Gastrocnemius medialis (tissue), 4 donors: ENCODE measurements around the gene CFAP65. TPM values are rescaled to one million over a fixed set of nuclear protein-coding genes. Genes with fewer than 3 reads are reported as not detected.

ENCODE experiments used
- ATAC-seq, 2 donors: fragments of 150-250 bp; one replicate each; pipeline ENCODE4 v1.9.1; 2016
- DNase-seq, 2 donors: peaks; one replicate each; pipeline ENCODE4 v3.0.0-alpha.2; 2019
- H3K27ac ChIP-seq, 4 donors: fragments of 200-600 bp; sonication (generic); 1 replicate in 1 of 4; 2 replicates in 3 of 4; pipeline ENCODE4 v1.5.1; 2016 to 2018; ENCODE audit warnings: mild to moderate bottlenecking in 2 of 4, moderate library complexity in 1 of 4
- H3K27me3 ChIP-seq, 3 donors: fragments of 200-600 bp; sonication (generic) in 2 of 3; 1 replicate in 1 of 3; 2 replicates in 2 of 3; pipeline versions ENCODE4 v1.5.1 to v1.6.0; 2016 to 2019; ENCODE audit warnings: mild to moderate bottlenecking in 1 of 3, moderate library complexity in 1 of 3
- H3K36me3 ChIP-seq, 2 donors: fragments of 200-600 bp; sonication (generic) in 1 of 2; one replicate each; pipeline ENCODE4 v1.5.1; 2017 to 2018
- H3K4me1 ChIP-seq, 2 donors: fragments of 200-600 bp; sonication (generic) in 1 of 2; one replicate each; pipeline ENCODE4 v1.5.1; 2016 to 2017; ENCODE audit warnings: mild to moderate bottlenecking in 2 of 2
- H3K4me3 ChIP-seq, 4 donors: fragments of 200-600 bp; sonication (generic) in 3 of 4; 1 replicate in 1 of 4; 2 replicates in 3 of 4; pipeline ENCODE4 v1.5.1; 2016 to 2019; ENCODE audit warnings: mild to moderate bottlenecking in 2 of 4
- H3K9me3 ChIP-seq, 3 donors: fragments of 200-600 bp; sonication (generic) in 2 of 3; 1 replicate in 1 of 3; 2 replicates in 2 of 3; pipeline ENCODE4 v1.5.1; 2016 to 2019
- CTCF ChIP-seq, 5 experiments: fragments of 450-650 bp in 3 of 5; fragments of 200-600 bp in 2 of 5; sonication (generic) in 2 of 5; IDR thresholded peaks in 4 of 5; conservative IDR thresholded peaks in 1 of 5; 1 replicate in 4 of 5; 2 replicates in 1 of 5; pipeline ENCODE4 v1.5.1; 2016 to 2019; ENCODE audit warnings: antibody characterized with exemption in 5 of 5, mild to moderate bottlenecking in 3 of 5, moderate library complexity in 3 of 5
- POLR2A ChIP-seq, 2 donors: fragments of 450-650 bp; IDR thresholded peaks; one replicate each; pipeline ENCODE4 v1.6.1; 2017; ENCODE audit warnings: antibody characterized with exemption in 2 of 2, mild to moderate bottlenecking in 2 of 2, moderate library complexity in 2 of 2
- in situ Hi-C, 4 donors: fragments of 200-750 bp; cut with MboI; loops; one replicate each; pipeline versions ENCODE4 v1.15.0 to v1.8.0; 2017; ENCODE audit warnings: low sequenced_read_pairs in 4 of 4
- intact Hi-C: fragments of 100-400 bp; cut with DNase I; formaldehyde crosslinking; loops from one replicate; pipeline ENCODE4 v1.15.1; 2023; ENCODE audit warnings: low total_unique reads
- total RNA-seq, 4 donors: library from RNA; depleted of rRNA; stranded (reverse); fragments of >200 nt; gene quantifications; one replicate each; pipeline versions ENCODE4 v1.1.0 to v1.2.3, GENCODE V29; 2016

CFAP65 gene
- total RNA-seq, 4 donors from 2014 or later, result 0.09 TPM; not detected in 3

GRCh38 chr2:218985325-218986091, 55.8 kb downstream of the CFAP65 start:
- Histone ChIP-seq H3K36me3 (no peaks in the 10 kb centered on the region), H3K9me3 (no peaks in the 10 kb centered on the region), H3K27me3 (peaks cover 96 to 99% (median 97%) of the 10 kb centered on the region in 3 donors), H3K27ac (no peak overlapping the region), H3K4me1 (peaks cover 24 to 33% of the 10 kb centered on the region in 2 donors), H3K4me3 (peak overlapping the region in 1 of 4 donors; percentile 40)
- no peak for TF ChIP-seq CTCF (IDR thresholded peaks at IDR 0.05 in 4 of 5, conservative IDR thresholded peaks at IDR 0.05 in 1 of 5)
- TF ChIP-seq POLR2A (IDR thresholded peaks at IDR 0.05), result no peak
- no peak for DNase-seq
- in situ Hi-C loops, result no loop called here
- ATAC-seq, result no peak
- intact Hi-C loops, result no loop called here

GRCh38 chr2:218985021-218985324, 56.3 kb downstream of the CFAP65 start, which contains the start of gene FEV:
TSS of gene FEV (minus strand) at chr2:218985184. CDS start at chr2:218985075, 109 bp downstream.
- intact Hi-C loops, result no loop called here
- Histone ChIP-seq H3K27me3 (peaks cover 94 to 99% (median 98%) of the 10 kb centered on the region in 3 donors), H3K27ac (no peak within 1 kb of the TSS), H3K9me3 (no peaks in the 10 kb centered on the region), H3K4me1 (peaks cover 27 to 33% of the 10 kb centered on the region in 2 donors), H3K36me3 (no peaks in the 10 kb centered on the region), H3K4me3 (peak within 1 kb of the TSS; percentile 3 to 40 (median 12))
- TF ChIP-seq POLR2A (IDR thresholded peaks at IDR 0.05) (no peak), CTCF (IDR thresholded peaks at IDR 0.05 in 4 of 5, conservative IDR thresholded peaks at IDR 0.05 in 1 of 5) (no peak)
- ATAC-seq (no peak), DNase-seq (no peak)
- in situ Hi-C loops, result no loop called here

- TF ChIP-seq CTCF (IDR thresholded peaks at IDR 0.05 in 4 of 5, conservative IDR thresholded peaks at IDR 0.05 in 1 of 5) (no peak), POLR2A (IDR thresholded peaks at IDR 0.05) (no peak)
- ATAC-seq (peak in 1 of 2 donors; percentile 15), DNase-seq (no peak)
- H3K36me3 ChIP-seq, result no peaks in the 10 kb centered on the region
- H3K4me3 ChIP-seq, result peak overlapping the region; percentile 3 to 40 (median 12)
- peaks cover 94 to 99% (median 97%) of the 10 kb centered on the region in 3 donors for H3K27me3 ChIP-seq
- in situ Hi-C loops, result no loop called here
- peaks cover 27 to 33% of the 10 kb centered on the region in 2 donors for H3K4me1 ChIP-seq
- no peak overlapping the region for H3K27ac ChIP-seq
- intact Hi-C loops, result loop anchor here (5.0 kb wide), 1 partner anchor 173 kb away; no protein-coding TSS in a partner anchor
- no peaks in the 10 kb centered on the region for H3K9me3 ChIP-seq
These were observed 56.9 kb downstream of the CFAP65 start for GRCh38 chr2:218984239-218985020.

GRCh38 chr2:218983934-218984238, 57.4 kb downstream of the CFAP65 start:
- no peak overlapping the region for H3K27ac ChIP-seq
- peak overlapping the region in 3 of 4 donors; percentile 5 to 40 (median 20) for H3K4me3 ChIP-seq
- H3K36me3 ChIP-seq, result no peaks in the 10 kb centered on the region
- in situ Hi-C loops, result no loop called here
- no peak for TF ChIP-seq POLR2A (IDR thresholded peaks at IDR 0.05)
- no peak for TF ChIP-seq CTCF (IDR thresholded peaks at IDR 0.05 in 4 of 5, conservative IDR thresholded peaks at IDR 0.05 in 1 of 5)
- intact Hi-C loops, result loop anchor here (5.0 kb wide), 1 partner anchor 173 kb away; no protein-coding TSS in a partner anchor
- peaks cover 89 to 99% (median 97%) of the 10 kb centered on the region in 3 donors for H3K27me3 ChIP-seq
- peaks cover 27 to 33% of the 10 kb centered on the region in 2 donors for H3K4me1 ChIP-seq
- H3K9me3 ChIP-seq, result no peaks in the 10 kb centered on the region
- ATAC-seq (no peak), DNase-seq (no peak)
